H1 (cell line): Measurements from ENCODE around the gene SLC12A8. TPM values are rescaled to one million over a fixed set of nuclear protein-coding genes. Genes with fewer than 3 reads are reported as not detected.

Experiments used
- CBX5 ChIP-seq: fragments of 300-800, 300-1000 bp; sonication (generic); IDR thresholded peaks from 2 replicates; pipeline ENCODE4 v1.7.1; 2016; ENCODE audit warnings: antibody characterized with exemption, low read length, low read depth
- CBX8 ChIP-seq: fragments of 300-800, 300-1000 bp; sonication (generic); IDR thresholded peaks from 2 replicates; pipeline ENCODE4 v1.7.1; 2016; ENCODE audit warnings: low read depth, low read length, borderline replicate concordance
- CHD1 ChIP-seq: IDR thresholded peaks from 2 replicates; pipeline ENCODE4 v1.6.1; 2012; ENCODE audit warnings: low read depth, low read length, improper control_type of control experiment
- CHD7 ChIP-seq: fragments of 300-600 bp; sonication (generic); IDR thresholded peaks from 2 replicates; pipeline ENCODE4 v1.7.1; 2012; ENCODE audit warnings: low read length, moderate library complexity, mild to moderate bottlenecking, inconsistent platforms; ENCODE audit not compliant: insufficient replicate concordance
- EGR1 ChIP-seq: IDR thresholded peaks from 2 replicates; pipeline ENCODE4 v1.6.1; 2011; ENCODE audit warnings: low read depth, low read length, borderline replicate concordance
- MAX ChIP-seq: IDR thresholded peaks from 2 replicates; pipeline ENCODE4 v1.6.1; 2012; ENCODE audit warnings: inconsistent platforms
- RBBP5 ChIP-seq: IDR thresholded peaks from 2 replicates; pipeline ENCODE4 v1.7.1; 2012; ENCODE audit warnings: low read depth, mild to moderate bottlenecking, inconsistent platforms, low read length, moderate library complexity, borderline replicate concordance
- RXRA ChIP-seq: IDR thresholded peaks from 2 replicates; pipeline ENCODE4 v1.6.1; 2011; ENCODE audit warnings: low read depth, mild to moderate bottlenecking, low read length, moderate library complexity; ENCODE audit not compliant: insufficient read depth
- SRF ChIP-seq: IDR thresholded peaks from 2 replicates; pipeline ENCODE4 v1.6.1; 2011; ENCODE audit warnings: mild to moderate bottlenecking, low read depth, low read length, moderate library complexity
- TAF1 ChIP-seq: IDR thresholded peaks from 2 replicates; pipeline ENCODE4 v1.6.1; 2011; ENCODE audit warnings: mild to moderate bottlenecking, low read depth, low read length
- TBP ChIP-seq: IDR thresholded peaks from 2 replicates; pipeline ENCODE4 v1.6.1; 2011; ENCODE audit warnings: low read depth, low read length, improper control_type of control experiment
- YY1 ChIP-seq: IDR thresholded peaks from 2 replicates; pipeline ENCODE4 v1.6.1; 2011; ENCODE audit warnings: low read depth, mild to moderate bottlenecking, low read length
- polyA plus RNA-seq, 7 experiments: library from polyadenylated mRNA; depleted of rRNA in 3 of 7; stranded (reverse) in 5 of 7; unstranded in 2 of 7; fragments of >200 nt in 5 of 7; fragments of 200-250 nt in 2 of 7; gene quantifications; 1 replicate in 5 of 7; 2 replicates in 1 of 7; 4 replicates in 1 of 7; pipeline versions ENCODE4 v1.2.1 to v1.2.3, GENCODE V29; 2011 to 2013; ENCODE audit warnings: missing spikeins in 2 of 7, mixed read lengths in 2 of 7
- total RNA-seq: library from RNA; stranded (reverse); fragmentation: NEBNext Ultra II Directional; extraction: Animal tissue kit (Norgen Biotek cat#: 25700); gene quantifications from 2 replicates; pipeline ENCODE4 v1.2.1, GENCODE V29; 2021

Gene SLC12A8
- total and polyA plus RNA-seq, 2 of the 8 experiments (the other 6 are each of a cell fraction or from before 2014, with no cell fraction given): 13.7 to 14.4 TPM

- TF ChIP-seq CHD7: no peak
- no peak for TF ChIP-seq RBBP5
- TF ChIP-seq CBX8: no peak
- TF ChIP-seq CBX5: no peak
- no peak for TF ChIP-seq RXRA
- no peak for TF ChIP-seq CHD1
- no peak for TF ChIP-seq MAX
- no peak for TF ChIP-seq YY1
- TF ChIP-seq EGR1: no peak
- no peak for TF ChIP-seq TBP
- TF ChIP-seq SRF: no peak
- TF ChIP-seq TAF1: no peak
Observed at GRCh38 chr3:125157183-125157582, 55.4 kb downstream of the SLC12A8 start (continued).
